ENCODE results near the gene MARCO. TPM values are rescaled to one million over a fixed set of nuclear protein-coding genes. Genes with fewer than 3 reads are reported as not detected.

MARCO gene
- total RNA-seq, 2 donors from 2014 or later, result 10.4 to 13.7 TPM

DNA sequence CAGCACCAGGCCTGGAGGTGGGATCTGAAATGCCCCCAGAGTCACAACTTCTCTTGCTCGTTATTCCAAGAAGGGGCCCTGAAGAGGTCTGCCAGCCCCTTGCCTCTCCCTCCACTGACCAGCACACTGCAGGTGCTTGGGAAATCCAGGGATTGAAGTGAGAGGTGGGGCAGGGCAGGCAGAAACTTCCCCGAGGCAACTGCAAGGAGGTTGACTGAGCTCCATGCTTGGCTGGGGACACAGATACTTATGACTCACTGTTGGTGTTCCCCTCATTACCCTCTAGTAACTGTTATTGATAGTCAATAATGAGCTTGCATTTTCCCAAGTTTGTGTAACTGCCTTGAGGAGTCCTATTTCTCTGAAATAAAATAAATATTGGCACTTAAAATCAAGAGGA, 47.5 kb downstream of the MARCO start:
- Histone ChIP-seq H3K27ac (no peak overlapping the region), H3K27me3 (replicated peaks; ENCODE audit: insufficient read depth) (no peaks in the 10 kb centered on the region), H3K4me3 (no peak overlapping the region), H3K36me3 (no peaks in the 10 kb centered on the region), H3K9me3 (no peaks in the 10 kb centered on the region), H3K4me1 (ENCODE audit: control insufficient read depth in 1 of 2, low read depth in 2 of 2) (no peaks in the 10 kb centered on the region)
- DNase-seq (ENCODE audit: low spot score), result no peak
- ATAC-seq (ENCODE audit: insufficient number of reproducible peaks, low FRiP score, low read depth), result no peak
- TF ChIP-seq, protein P1, sequence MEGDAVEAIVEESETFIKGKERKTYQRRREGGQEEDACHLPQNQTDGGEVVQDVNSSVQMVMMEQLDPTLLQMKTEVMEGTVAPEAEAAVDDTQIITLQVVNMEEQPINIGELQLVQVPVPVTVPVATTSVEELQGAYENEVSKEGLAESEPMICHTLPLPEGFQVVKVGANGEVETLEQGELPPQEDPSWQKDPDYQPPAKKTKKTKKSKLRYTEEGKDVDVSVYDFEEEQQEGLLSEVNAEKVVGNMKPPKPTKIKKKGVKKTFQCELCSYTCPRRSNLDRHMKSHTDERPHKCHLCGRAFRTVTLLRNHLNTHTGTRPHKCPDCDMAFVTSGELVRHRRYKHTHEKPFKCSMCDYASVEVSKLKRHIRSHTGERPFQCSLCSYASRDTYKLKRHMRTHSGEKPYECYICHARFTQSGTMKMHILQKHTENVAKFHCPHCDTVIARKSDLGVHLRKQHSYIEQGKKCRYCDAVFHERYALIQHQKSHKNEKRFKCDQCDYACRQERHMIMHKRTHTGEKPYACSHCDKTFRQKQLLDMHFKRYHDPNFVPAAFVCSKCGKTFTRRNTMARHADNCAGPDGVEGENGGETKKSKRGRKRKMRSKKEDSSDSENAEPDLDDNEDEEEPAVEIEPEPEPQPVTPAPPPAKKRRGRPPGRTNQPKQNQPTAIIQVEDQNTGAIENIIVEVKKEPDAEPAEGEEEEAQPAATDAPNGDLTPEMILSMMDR (IDR thresholded peaks at IDR 0.05), result no peak

DNA sequence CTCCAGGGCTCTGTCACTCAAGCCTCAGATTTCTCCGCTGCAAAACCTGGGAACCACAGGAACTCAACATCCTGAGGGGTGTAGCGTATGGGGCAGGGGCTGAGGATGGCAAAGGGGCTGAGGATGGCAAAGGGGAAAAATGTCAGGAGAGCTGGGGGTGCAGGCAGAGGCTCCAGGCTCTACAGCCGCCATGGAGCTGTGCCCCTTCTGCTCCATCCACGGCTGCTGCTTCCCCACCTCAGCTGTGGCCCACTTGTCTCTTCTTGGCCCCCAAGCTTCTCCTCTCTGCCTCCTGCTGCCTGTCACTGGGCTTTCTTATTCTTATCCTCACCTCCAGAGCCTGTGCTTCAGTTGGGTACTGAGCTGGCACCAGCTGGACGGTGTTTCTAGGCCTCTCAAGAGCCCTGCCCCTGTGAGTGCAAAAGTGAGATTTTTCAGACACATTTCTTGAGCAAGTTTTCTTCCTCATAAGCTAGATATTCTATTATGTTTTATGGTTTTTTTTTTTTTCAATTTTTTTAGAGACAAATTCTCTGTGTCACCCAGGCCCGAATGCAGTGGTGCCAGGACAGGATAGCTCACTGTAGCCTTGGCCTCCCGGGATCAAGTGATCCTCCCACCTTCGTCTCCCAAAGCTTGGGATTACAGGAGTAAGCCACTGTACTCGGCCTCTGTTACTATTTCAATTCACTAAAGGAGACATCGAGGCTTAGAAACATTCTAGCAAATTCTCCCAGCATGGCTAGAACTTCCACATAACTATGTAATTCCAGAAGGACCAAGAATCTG, 49.0 kb downstream of the MARCO start:
- Histone ChIP-seq H3K36me3 (no peaks in the 10 kb centered on the region), H3K27me3 (replicated peaks; ENCODE audit: insufficient read depth) (no peaks in the 10 kb centered on the region), H3K4me1 (ENCODE audit: control insufficient read depth in 1 of 2, low read depth in 2 of 2) (no peaks in the 10 kb centered on the region), H3K27ac (no peak overlapping the region), H3K9me3 (no peaks in the 10 kb centered on the region), H3K4me3 (no peak overlapping the region)
- DNase-seq (ENCODE audit: low spot score), result no peak
- no peak for ATAC-seq (ENCODE audit: insufficient number of reproducible peaks, low FRiP score, low read depth)
- TF ChIP-seq, protein P1 (IDR thresholded peaks at IDR 0.05), result no peak

DNA sequence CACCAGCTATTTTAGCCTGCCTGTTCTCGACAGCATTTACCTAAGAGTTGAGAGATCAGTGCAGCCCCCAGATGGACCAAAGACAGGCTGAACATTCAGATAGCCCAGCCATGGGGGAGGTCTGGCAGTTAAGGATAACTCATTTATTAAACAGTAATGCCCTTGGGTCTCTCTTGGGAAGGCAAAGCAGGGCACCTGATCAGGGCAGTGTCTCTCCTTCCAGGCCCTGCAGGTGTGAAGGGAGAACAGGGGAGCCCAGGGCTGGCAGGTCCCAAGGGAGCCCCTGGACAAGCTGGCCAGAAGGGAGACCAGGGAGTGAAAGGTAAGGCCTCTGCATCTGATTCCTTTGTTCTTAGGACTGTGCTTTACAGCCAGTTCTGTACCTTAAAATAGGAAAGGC, 49.6 kb downstream of the MARCO start:
- ATAC-seq (ENCODE audit: insufficient number of reproducible peaks, low FRiP score, low read depth), result no peak
- Histone ChIP-seq H3K9me3 (no peaks in the 10 kb centered on the region), H3K4me3 (no peak overlapping the region), H3K36me3 (no peaks in the 10 kb centered on the region), H3K27me3 (replicated peaks; ENCODE audit: insufficient read depth) (no peaks in the 10 kb centered on the region), H3K27ac (no peak overlapping the region), H3K4me1 (ENCODE audit: control insufficient read depth in 1 of 2, low read depth in 2 of 2) (no peaks in the 10 kb centered on the region)
- no peak for DNase-seq (ENCODE audit: low spot score)
- TF ChIP-seq, protein P1 (IDR thresholded peaks at IDR 0.05), result no peak

DNA sequence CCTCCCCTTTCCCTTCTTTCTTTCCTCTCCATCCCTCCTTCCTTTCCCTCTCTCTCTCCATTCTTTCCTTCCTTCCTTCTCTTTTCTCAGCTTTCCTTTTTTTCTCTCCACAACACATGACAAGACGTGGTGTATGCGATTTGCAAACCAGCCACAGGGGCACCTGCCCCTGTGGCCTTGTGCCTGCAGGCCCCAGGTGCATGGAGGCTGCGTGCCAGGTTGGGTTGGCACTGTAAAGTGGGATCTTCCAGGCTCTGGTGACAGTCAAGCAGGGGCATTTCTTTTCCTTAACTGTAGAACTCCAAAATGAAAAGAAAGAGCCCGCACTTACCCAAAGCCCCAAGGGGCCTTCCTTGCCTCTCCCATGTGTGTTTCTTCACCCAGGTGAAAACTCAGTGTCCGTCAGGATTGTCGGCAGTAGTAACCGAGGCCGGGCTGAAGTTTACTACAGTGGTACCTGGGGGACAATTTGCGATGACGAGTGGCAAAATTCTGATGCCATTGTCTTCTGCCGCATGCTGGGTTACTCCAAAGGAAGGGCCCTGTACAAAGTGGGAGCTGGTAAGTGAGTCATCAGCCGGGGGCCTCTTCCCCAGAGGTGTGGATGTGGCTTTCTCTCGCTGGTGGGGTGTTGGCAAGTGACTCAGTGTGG, 50.9 kb downstream of the MARCO start:
- H3K36me3 ChIP-seq, result no peaks in the 10 kb centered on the region
- no peak for ATAC-seq (ENCODE audit: insufficient number of reproducible peaks, low FRiP score, low read depth)
- no peaks in the 10 kb centered on the region for H3K27me3 ChIP-seq (replicated peaks; ENCODE audit: insufficient read depth)
- no peak overlapping the region for H3K4me3 ChIP-seq
- H3K4me1 ChIP-seq (ENCODE audit: control insufficient read depth in 1 of 2, low read depth in 2 of 2), result no peaks in the 10 kb centered on the region
- TF ChIP-seq, protein P1 (IDR thresholded peaks at IDR 0.05), result no peak
- no peak overlapping the region for H3K27ac ChIP-seq
- H3K9me3 ChIP-seq, result no peaks in the 10 kb centered on the region
- no peak for DNase-seq (ENCODE audit: low spot score)

DNA sequence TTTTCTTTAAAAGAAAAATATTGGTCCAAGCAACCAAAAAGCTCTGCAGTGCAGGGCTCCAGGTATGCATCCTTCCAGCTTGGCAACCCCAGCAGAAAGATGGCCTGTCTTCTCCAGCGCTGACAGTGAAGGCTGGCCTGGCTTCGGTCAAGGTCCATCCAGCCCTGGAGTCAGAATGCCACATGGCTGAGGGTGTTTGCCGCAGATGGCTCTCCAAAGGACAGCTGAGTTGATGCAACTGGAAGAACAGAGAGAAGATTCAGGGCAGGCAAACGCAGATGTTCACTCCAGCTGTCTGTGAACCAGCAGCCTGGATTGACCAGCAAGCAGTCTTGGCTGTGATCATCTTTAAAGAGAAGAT, 51.4 kb downstream of the MARCO start:
- DNase-seq (ENCODE audit: low spot score) (no peak), ATAC-seq (ENCODE audit: insufficient number of reproducible peaks, low FRiP score, low read depth) (no peak)
- Histone ChIP-seq H3K4me1 (ENCODE audit: control insufficient read depth in 1 of 2, low read depth in 2 of 2) (no peaks in the 10 kb centered on the region), H3K27me3 (replicated peaks; ENCODE audit: insufficient read depth) (no peaks in the 10 kb centered on the region), H3K4me3 (no peak overlapping the region), H3K27ac (no peak overlapping the region), H3K36me3 (no peaks in the 10 kb centered on the region), H3K9me3 (no peaks in the 10 kb centered on the region)
- TF ChIP-seq, protein P1 (IDR thresholded peaks at IDR 0.05), result no peak

Data from thoracic aorta (tissue), 2 donors.